MCF 10A (cell line): Measurements from ENCODE around the gene ZNF618. TPM values are rescaled to one million over a fixed set of nuclear protein-coding genes. Genes with fewer than 3 reads are reported as not detected.

Experiments used
- BruUV-seq: library from RNA; stranded (reverse); fragments of 400-500 nt; replicated peaks from 2 replicates; lab custom pipeline; 2021; lab: Mats Ljungman, UMichigan
- CTCF ChIA-PET: fragments of 300-600 bp; sonication (Branson Sonifier 250); formaldehyde crosslinking; extraction: SDS; loops from one replicate; lab custom pipeline; 2021; ENCODE audit warnings: antibody characterized with exemption, inconsistent platforms; lab: Yijun Ruan, JAX
- POLR2A ChIA-PET: fragments of 300-600, 350-650 bp; sonication (Branson Sonifier 250); formaldehyde crosslinking; extraction: SDS; loops from one replicate; lab custom pipeline; 2020; ENCODE audit warnings: antibody characterized with exemption, inconsistent platforms; lab: Yijun Ruan, JAX
- DNase-seq: peaks from one replicate; pipeline ENCODE4 v3.0.0-alpha.2; 2018; ENCODE audit not compliant: unreplicated experiment
- H3K27ac Mint-ChIP-seq: one replicate; pipeline ENCODE4 v1.8.0; 2022; ENCODE audit warnings: mild to moderate bottlenecking, low read depth, mixed read lengths; ENCODE audit not compliant: unreplicated experiment
- H3K27me3 Mint-ChIP-seq: one replicate; pipeline ENCODE4 v1.8.0; 2022; ENCODE audit warnings: mixed read lengths; ENCODE audit not compliant: insufficient read depth, unreplicated experiment
- H3K36me3 Mint-ChIP-seq: one replicate; pipeline ENCODE4 v1.8.0; 2022; ENCODE audit warnings: mild to moderate bottlenecking, moderate library complexity, mixed read lengths; ENCODE audit not compliant: insufficient read depth, unreplicated experiment
- H3K4me1 Mint-ChIP-seq: one replicate; pipeline ENCODE4 v1.8.0; 2022; ENCODE audit warnings: mixed read lengths; ENCODE audit not compliant: insufficient read depth, unreplicated experiment
- H3K4me3 Mint-ChIP-seq: one replicate; pipeline ENCODE4 v1.8.0; 2022; ENCODE audit warnings: mild to moderate bottlenecking, moderate library complexity, mixed read lengths; ENCODE audit not compliant: unreplicated experiment
- H3K9me3 Mint-ChIP-seq: one replicate; pipeline ENCODE4 v1.8.0; 2022; ENCODE audit warnings: mixed read lengths; ENCODE audit not compliant: unreplicated experiment
- intact Hi-C: fragments of 100-400 bp; cut with micrococcal nuclease; formaldehyde crosslinking; loops from 2 replicates; pipeline ENCODE4 v1.14.1; 2022
- total RNA-seq: library from RNA; stranded (reverse); gene quantifications from 2 replicates; pipeline ENCODE4 v1.2.3, GENCODE V29; 2022
- TF ChIP-seq, protein P1 (sequence below): fragments of 200-600 bp; IDR thresholded peaks from one replicate; pipeline ENCODE4 v1.8.0; 2022; ENCODE audit warnings: antibody characterized with exemption, mild to moderate bottlenecking; ENCODE audit not compliant: unreplicated experiment

The ZNF618 gene
- total RNA-seq, 1 experiment from 2014 or later: 4.8 TPM

DNA sequence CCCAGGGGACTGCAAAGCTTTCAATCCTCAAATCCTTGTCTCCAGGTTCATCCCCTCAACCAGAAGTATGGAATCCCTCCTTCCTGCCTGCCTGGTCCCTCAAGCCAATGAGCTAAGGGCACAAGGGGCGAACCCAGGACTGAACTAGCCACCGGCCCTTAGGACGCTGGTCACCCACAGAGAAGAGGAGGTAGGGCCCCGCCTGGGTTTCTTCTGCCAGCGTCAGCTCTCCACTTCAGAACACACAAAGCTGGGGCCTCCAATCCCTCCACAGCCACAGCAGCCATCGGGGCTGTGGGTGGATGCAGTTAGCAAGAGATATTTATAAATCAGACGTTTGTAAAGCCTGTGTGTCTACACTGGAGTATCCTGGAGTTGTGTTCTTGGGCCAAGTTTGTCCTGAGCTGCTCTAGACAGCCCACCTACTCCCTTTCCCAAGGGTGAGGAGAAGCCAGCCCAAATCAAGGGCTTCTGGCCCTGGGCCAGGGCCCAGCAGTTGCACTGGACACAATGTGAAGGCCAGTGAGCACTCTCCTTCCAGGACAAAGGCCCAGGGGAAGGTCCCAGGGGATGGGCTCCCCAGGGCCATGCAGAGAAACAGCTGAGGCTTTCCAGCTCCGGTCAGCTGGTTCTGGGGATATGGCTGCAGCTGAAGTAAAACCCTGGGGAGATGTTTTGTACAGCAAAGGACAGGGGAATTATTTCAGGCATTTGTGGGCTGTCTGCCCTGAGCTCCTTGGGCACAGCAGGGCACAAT lies 183.1 kb downstream of the ZNF618 start:
- intact Hi-C loops: no loop called here
- Mint-ChIP-seq H3K36me3 (no peaks in the 10 kb centered on the region), H3K4me1 (no peaks in the 10 kb centered on the region), H3K9me3 (no peaks in the 10 kb centered on the region), H3K27me3 (peaks cover 28% of the 10 kb centered on the region), H3K4me3 (no peak overlapping the region), H3K27ac (no peak overlapping the region)
- no TSS peak for BruUV-seq
- CTCF ChIA-PET: interaction anchor here (0.6 to 0.9 kb wide), 3 partner anchors 24 to 43 kb away, joined by 3 read pairs; no protein-coding TSS in a partner anchor
- TF ChIP-seq, protein P1, sequence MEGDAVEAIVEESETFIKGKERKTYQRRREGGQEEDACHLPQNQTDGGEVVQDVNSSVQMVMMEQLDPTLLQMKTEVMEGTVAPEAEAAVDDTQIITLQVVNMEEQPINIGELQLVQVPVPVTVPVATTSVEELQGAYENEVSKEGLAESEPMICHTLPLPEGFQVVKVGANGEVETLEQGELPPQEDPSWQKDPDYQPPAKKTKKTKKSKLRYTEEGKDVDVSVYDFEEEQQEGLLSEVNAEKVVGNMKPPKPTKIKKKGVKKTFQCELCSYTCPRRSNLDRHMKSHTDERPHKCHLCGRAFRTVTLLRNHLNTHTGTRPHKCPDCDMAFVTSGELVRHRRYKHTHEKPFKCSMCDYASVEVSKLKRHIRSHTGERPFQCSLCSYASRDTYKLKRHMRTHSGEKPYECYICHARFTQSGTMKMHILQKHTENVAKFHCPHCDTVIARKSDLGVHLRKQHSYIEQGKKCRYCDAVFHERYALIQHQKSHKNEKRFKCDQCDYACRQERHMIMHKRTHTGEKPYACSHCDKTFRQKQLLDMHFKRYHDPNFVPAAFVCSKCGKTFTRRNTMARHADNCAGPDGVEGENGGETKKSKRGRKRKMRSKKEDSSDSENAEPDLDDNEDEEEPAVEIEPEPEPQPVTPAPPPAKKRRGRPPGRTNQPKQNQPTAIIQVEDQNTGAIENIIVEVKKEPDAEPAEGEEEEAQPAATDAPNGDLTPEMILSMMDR: no peak
- DNase-seq: no peak
- POLR2A ChIA-PET: no interaction called here

DNA sequence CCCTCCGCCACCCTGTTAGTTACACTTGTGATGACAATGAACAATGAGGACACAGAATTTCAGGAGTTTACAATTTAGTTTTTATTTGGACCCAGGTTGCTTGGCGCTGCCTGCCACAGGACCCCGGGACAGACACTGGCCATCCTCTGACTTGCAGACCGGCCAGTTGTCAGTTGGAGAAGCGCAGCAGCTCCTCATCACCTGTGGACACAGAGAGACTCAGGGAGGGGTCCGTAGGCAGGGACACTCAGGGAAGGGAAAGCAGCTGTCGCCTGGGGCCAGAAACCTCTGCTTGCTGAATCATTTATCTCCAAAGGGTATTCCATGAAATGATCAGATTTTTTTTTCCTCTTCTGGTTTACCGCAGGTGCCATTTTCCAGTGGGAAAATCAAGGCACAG lies 184.0 kb downstream of the ZNF618 start:
- ChIA-PET POLR2A (interaction anchor here (0.7 kb wide), 1 partner anchor 354 kb away, joined by 3 read pairs; no protein-coding TSS in a partner anchor), CTCF (interaction anchor here (0.9 kb wide), 1 partner anchor 23 kb away, joined by 3 read pairs; no protein-coding TSS in a partner anchor)
- intact Hi-C loops: no loop called here

DNA sequence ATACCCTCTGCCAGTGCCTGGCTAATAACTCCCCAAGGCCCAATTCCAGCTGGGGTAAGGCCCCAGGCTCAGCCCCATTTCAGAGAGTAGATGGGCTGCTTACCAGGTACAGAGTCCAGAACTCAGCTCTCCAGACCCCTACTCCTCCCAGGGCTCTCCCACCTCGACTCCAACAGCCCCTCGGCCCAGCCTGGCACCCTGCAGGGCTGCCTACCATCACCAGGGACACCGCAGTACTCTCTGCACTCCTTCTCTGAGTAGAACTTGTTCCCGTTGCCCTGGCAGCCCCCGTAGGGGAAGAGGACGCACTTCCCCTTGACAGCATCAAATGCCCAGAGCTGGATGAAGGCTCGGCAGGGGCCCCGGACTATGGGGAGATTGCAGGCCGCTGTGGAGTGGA lies 184.6 kb downstream of the ZNF618 start:
- H3K27ac Mint-ChIP-seq: no peak overlapping the region
- DNase-seq: no peak
- H3K27me3 Mint-ChIP-seq: peaks cover 43% of the 10 kb centered on the region
- peaks cover 6% of the 10 kb centered on the region for H3K36me3 Mint-ChIP-seq
- TF ChIP-seq, protein P1: no peak
- H3K9me3 Mint-ChIP-seq: no peaks in the 10 kb centered on the region
- ChIA-PET POLR2A (no interaction called here), CTCF (interaction anchor here (0.7 kb wide), 1 partner anchor 34 kb away, joined by 3 read pairs; no protein-coding TSS in a partner anchor)
- H3K4me3 Mint-ChIP-seq: no peak overlapping the region
- intact Hi-C loops: no loop called here
- no TSS peak for BruUV-seq
- H3K4me1 Mint-ChIP-seq: no peaks in the 10 kb centered on the region

More for the DNA sequence above, 184.0 kb downstream of the ZNF618 start:
- Mint-ChIP-seq H3K4me1 (no peaks in the 10 kb centered on the region), H3K4me3 (no peak overlapping the region), H3K36me3 (peaks cover 2% of the 10 kb centered on the region), H3K27ac (no peak overlapping the region), H3K9me3 (no peaks in the 10 kb centered on the region), H3K27me3 (peaks cover 36% of the 10 kb centered on the region)
- TF ChIP-seq, protein P1: no peak
- DNase-seq: no peak
- BruUV-seq: no TSS peak

DNA sequence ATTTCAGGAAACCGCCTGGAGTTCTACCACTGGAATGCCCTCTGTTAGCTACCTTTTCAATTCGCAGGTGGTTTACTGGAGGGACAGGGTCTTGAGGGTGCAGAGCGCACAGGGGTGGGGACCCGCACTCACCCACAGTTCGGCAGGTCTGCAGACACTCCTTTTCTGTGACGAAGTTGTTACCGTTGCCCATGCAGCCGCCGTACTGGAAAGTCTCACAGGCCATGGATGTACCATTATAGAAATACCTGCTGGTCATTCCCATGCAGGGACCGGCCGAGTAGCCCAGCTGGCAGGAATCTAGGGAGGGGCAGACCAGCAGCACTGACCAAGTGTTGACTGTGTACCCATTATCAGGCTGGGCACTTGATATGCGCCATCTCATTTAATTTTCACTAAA lies 185.2 kb downstream of the ZNF618 start:
- TF ChIP-seq, protein P1: no peak
- ChIA-PET CTCF (interaction anchor here (0.6 to 1.5 kb wide), 3 partner anchors 21 to 711 kb away, joined by 3 to 7 read pairs (median 3); no protein-coding TSS in a partner anchor), POLR2A (no interaction called here)
- peaks cover 6% of the 10 kb centered on the region for H3K36me3 Mint-ChIP-seq
- H3K4me1 Mint-ChIP-seq: no peaks in the 10 kb centered on the region
- intact Hi-C loops: no loop called here
- H3K27me3 Mint-ChIP-seq: peaks cover 49% of the 10 kb centered on the region
- no TSS peak for BruUV-seq
- no peak overlapping the region for H3K27ac Mint-ChIP-seq
- H3K4me3 Mint-ChIP-seq: no peak overlapping the region
- no peaks in the 10 kb centered on the region for H3K9me3 Mint-ChIP-seq
- DNase-seq: no peak
